Gastrocnemius medialis (tissue), 4 donors: Measurements from ENCODE around the gene SLC30A7. TPM values are rescaled to one million over a fixed set of nuclear protein-coding genes. Genes with fewer than 3 reads are reported as not detected.
A peak's percentile ranks its signal among the peaks of the same experiment; 100 is the strongest.

Source experiments
- ATAC-seq, 2 donors: fragments of 150-250 bp; one replicate each; pipeline ENCODE4 v1.9.1; 2016
- DNase-seq, 2 donors: peaks; one replicate each; pipeline ENCODE4 v3.0.0-alpha.2; 2019
- H3K27ac ChIP-seq, 4 donors: fragments of 200-600 bp; sonication (generic); 1 replicate in 1 of 4; 2 replicates in 3 of 4; pipeline ENCODE4 v1.5.1; 2016 to 2018; ENCODE audit warnings: mild to moderate bottlenecking in 2 of 4, moderate library complexity in 1 of 4
- H3K27me3 ChIP-seq, 3 donors: fragments of 200-600 bp; sonication (generic) in 2 of 3; 1 replicate in 1 of 3; 2 replicates in 2 of 3; pipeline versions ENCODE4 v1.5.1 to v1.6.0; 2016 to 2019; ENCODE audit warnings: mild to moderate bottlenecking in 1 of 3, moderate library complexity in 1 of 3
- H3K36me3 ChIP-seq, 2 donors: fragments of 200-600 bp; sonication (generic) in 1 of 2; one replicate each; pipeline ENCODE4 v1.5.1; 2017 to 2018
- H3K4me1 ChIP-seq, 2 donors: fragments of 200-600 bp; sonication (generic) in 1 of 2; one replicate each; pipeline ENCODE4 v1.5.1; 2016 to 2017; ENCODE audit warnings: mild to moderate bottlenecking in 2 of 2
- H3K4me3 ChIP-seq, 4 donors: fragments of 200-600 bp; sonication (generic) in 3 of 4; 1 replicate in 1 of 4; 2 replicates in 3 of 4; pipeline ENCODE4 v1.5.1; 2016 to 2019; ENCODE audit warnings: mild to moderate bottlenecking in 2 of 4
- H3K9me3 ChIP-seq, 3 donors: fragments of 200-600 bp; sonication (generic) in 2 of 3; 1 replicate in 1 of 3; 2 replicates in 2 of 3; pipeline ENCODE4 v1.5.1; 2016 to 2019
- POLR2A ChIP-seq, 2 donors: fragments of 450-650 bp; IDR thresholded peaks; one replicate each; pipeline ENCODE4 v1.6.1; 2017; ENCODE audit warnings: antibody characterized with exemption in 2 of 2, mild to moderate bottlenecking in 2 of 2, moderate library complexity in 2 of 2
- in situ Hi-C, 4 donors: fragments of 200-750 bp; cut with MboI; loops; one replicate each; pipeline versions ENCODE4 v1.15.0 to v1.8.0; 2017; ENCODE audit warnings: low sequenced_read_pairs in 4 of 4
- intact Hi-C: fragments of 100-400 bp; cut with DNase I; formaldehyde crosslinking; loops from one replicate; pipeline ENCODE4 v1.15.1; 2023; ENCODE audit warnings: low total_unique reads
- total RNA-seq, 4 donors: library from RNA; depleted of rRNA; stranded (reverse); fragments of >200 nt; gene quantifications; one replicate each; pipeline versions ENCODE4 v1.1.0 to v1.2.3, GENCODE V29; 2016
- TF ChIP-seq, protein P1 (sequence below), 5 experiments: fragments of 450-650 bp in 3 of 5; fragments of 200-600 bp in 2 of 5; sonication (generic) in 2 of 5; IDR thresholded peaks in 4 of 5; conservative IDR thresholded peaks in 1 of 5; 1 replicate in 4 of 5; 2 replicates in 1 of 5; pipeline ENCODE4 v1.5.1; 2016 to 2019; ENCODE audit warnings: antibody characterized with exemption in 5 of 5, mild to moderate bottlenecking in 3 of 5, moderate library complexity in 3 of 5

The SLC30A7 gene
- total RNA-seq, 4 donors from 2014 or later, result 1.5 to 6.2 (median 3.5) TPM

DNA sequence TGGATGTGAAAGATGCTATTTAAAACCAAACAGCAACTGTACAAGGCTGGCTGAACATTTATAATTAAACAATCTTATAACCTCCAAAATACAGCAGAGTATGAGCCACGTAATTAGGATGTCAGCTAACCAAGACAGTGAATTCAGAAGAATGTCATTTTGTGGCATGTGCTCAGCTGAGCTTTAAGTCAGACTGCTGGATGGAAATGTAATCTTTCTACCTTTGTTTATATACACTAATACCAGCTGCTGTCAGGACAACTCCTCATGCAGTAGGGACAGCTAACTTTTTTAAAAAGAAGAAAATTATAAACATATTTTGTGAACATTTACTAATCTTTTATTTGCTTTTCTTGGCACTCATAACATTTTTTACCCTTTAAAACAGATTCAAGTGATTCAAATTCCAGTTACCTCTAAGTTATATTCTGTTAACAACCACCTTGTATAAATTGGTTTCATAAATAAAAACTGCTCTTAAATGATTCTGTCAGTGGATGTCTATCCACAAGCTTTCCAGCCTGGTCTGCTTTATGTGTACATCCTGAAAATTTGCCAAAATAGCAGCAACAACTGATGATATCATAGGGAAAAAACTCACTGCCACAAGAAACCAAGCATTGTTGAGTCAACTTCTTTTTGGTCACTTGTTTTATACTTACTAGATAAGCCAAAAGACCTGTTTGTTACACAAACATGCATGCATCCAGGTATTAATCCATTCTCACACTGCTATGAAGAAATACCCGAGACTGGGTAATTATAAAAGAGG is 93.6 kb downstream of the SLC30A7 start:
- no peak for DNase-seq
- no peak overlapping the region for H3K4me3 ChIP-seq
- no peak overlapping the region for H3K27ac ChIP-seq
- peaks cover 3 to 34% of the 10 kb centered on the region in 2 donors for H3K36me3 ChIP-seq
- ATAC-seq, result no peak
- in situ Hi-C loops, result no loop called here
- TF ChIP-seq, protein P1, sequence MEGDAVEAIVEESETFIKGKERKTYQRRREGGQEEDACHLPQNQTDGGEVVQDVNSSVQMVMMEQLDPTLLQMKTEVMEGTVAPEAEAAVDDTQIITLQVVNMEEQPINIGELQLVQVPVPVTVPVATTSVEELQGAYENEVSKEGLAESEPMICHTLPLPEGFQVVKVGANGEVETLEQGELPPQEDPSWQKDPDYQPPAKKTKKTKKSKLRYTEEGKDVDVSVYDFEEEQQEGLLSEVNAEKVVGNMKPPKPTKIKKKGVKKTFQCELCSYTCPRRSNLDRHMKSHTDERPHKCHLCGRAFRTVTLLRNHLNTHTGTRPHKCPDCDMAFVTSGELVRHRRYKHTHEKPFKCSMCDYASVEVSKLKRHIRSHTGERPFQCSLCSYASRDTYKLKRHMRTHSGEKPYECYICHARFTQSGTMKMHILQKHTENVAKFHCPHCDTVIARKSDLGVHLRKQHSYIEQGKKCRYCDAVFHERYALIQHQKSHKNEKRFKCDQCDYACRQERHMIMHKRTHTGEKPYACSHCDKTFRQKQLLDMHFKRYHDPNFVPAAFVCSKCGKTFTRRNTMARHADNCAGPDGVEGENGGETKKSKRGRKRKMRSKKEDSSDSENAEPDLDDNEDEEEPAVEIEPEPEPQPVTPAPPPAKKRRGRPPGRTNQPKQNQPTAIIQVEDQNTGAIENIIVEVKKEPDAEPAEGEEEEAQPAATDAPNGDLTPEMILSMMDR (IDR thresholded peaks at IDR 0.05 in 4 of 5, conservative IDR thresholded peaks at IDR 0.05 in 1 of 5), result no peak
- no peak for TF ChIP-seq POLR2A (IDR thresholded peaks at IDR 0.05)
- H3K9me3 ChIP-seq, result no peaks in the 10 kb centered on the region
- H3K27me3 ChIP-seq, result no peaks in the 10 kb centered on the region
- H3K4me1 ChIP-seq, result no peaks in the 10 kb centered on the region
- intact Hi-C loops, result no loop called here

DNA sequence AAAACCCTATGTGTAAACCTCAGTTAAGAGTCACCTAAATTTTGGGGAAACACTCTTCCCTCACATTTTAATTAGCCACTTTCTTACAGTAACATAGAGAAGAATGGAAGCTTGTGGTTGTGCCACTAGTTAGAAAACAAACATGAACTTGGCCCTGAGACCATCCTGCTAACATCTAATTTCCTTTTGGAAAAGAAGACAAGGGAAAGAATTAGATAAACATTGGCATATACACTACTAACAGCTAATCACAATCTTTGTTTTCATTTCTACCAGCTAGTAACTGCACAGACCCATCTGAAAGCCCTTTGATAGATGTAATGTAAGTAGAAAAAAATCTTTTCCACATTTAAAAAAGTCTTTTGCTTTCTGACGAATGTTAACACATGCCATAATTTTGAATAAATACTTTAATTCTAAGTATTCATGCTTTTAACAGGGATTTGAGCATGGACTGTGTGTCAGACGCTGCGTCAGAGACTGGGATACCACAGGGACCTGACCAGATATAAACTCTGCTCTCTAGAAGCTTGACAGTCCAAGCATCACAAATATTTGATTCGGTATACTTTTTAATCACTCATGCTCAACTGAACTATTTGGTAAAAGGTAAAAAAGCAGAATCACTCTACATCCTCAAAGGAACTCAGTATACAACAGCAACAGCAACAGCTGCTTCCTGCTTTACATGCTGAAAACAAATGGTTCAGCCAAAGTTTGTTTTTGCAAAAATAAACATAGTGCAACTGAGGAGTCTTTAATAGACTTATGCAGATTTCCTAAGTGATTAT is 99.5 kb downstream of the SLC30A7 start:
- Histone ChIP-seq H3K4me3 (no peak overlapping the region), H3K4me1 (no peaks in the 10 kb centered on the region), H3K27me3 (no peaks in the 10 kb centered on the region), H3K36me3 (peaks cover 0 to 43% of the 10 kb centered on the region in 2 donors), H3K27ac (peak overlapping the region in 3 of 4 donors; percentile 38 to 50 (median 45)), H3K9me3 (no peaks in the 10 kb centered on the region)
- no peak for TF ChIP-seq POLR2A (IDR thresholded peaks at IDR 0.05)
- TF ChIP-seq, protein P1 (IDR thresholded peaks at IDR 0.05 in 4 of 5, conservative IDR thresholded peaks at IDR 0.05 in 1 of 5), result no peak
- in situ Hi-C loops, result no loop called here
- ATAC-seq, result peak in 1 of 2 donors; percentile 23
- intact Hi-C loops, result no loop called here
- DNase-seq, result no peak

DNA sequence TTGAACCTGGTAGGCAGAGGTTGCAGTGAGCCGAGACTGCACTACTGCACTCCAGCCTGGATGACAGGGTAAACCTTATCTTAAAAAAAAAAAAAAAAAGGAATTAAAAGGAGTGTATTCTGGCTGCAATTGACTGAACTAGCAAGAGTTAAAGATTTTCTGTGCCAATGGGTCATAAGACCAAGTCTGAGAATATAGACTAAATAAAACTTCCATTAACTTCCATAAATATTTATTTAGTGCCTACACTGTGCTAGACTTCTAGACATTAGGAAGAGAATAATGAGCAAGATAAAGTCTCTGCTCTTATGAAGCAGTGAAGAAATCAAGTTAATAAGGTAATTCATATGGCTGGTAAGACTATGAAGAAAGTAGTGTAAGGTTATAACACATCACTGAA is 102.5 kb downstream of the SLC30A7 start:
- no peaks in the 10 kb centered on the region for H3K9me3 ChIP-seq
- peaks cover 0 to 15% of the 10 kb centered on the region in 2 donors for H3K4me1 ChIP-seq
- no peak overlapping the region for H3K27ac ChIP-seq
- H3K27me3 ChIP-seq, result no peaks in the 10 kb centered on the region
- H3K36me3 ChIP-seq, result peaks cover 0 to 34% of the 10 kb centered on the region in 2 donors
- no peak for DNase-seq
- no peak overlapping the region for H3K4me3 ChIP-seq
- no peak for ATAC-seq
- no peak for TF ChIP-seq POLR2A (IDR thresholded peaks at IDR 0.05)
- TF ChIP-seq, protein P1 (IDR thresholded peaks at IDR 0.05 in 4 of 5, conservative IDR thresholded peaks at IDR 0.05 in 1 of 5), result no peak
- intact Hi-C loops, result no loop called here
- in situ Hi-C loops, result no loop called here

DNA sequence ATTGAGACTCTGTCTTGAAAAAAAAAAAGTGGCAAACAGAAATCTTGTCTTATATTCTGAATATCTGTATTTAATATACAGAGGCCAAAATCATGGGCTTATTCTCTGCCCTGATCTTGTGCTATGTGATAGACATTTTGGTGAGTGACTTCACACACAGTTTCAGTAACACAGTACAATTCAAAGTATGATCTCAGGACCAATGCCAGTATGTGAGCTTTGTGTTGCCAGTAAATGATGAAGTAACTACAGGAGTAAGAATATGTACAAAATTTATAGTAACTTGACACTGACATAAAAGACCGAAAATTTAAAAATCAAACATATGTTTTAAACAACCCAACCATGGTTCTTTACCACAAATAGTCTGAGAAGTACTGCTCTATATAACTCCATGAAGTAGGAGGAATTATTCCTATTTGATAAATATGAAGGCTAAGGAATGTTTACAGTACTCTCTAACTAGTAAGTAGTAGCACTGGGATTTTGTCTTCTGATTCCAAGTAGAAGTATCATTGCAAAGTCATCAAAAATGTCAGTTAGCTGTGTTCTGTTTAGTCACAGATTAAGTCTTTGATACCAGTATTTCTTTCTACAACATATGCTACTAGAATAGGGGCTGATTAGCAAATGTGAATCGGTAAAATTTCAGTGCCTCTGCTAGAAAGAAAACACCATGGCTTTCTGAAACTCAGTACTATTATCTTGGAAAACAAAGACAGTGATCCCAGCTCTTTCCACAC is 104.4 kb downstream of the SLC30A7 start:
- in situ Hi-C loops (no loop called here), intact Hi-C loops (no loop called here)
- no peak overlapping the region for H3K27ac ChIP-seq
- no peak overlapping the region for H3K4me3 ChIP-seq
- peaks cover 8 to 27% of the 10 kb centered on the region in 2 donors for H3K4me1 ChIP-seq
- ATAC-seq (no peak), DNase-seq (no peak)
- H3K36me3 ChIP-seq, result peaks cover 0 to 26% of the 10 kb centered on the region in 2 donors
- no peak for TF ChIP-seq POLR2A (IDR thresholded peaks at IDR 0.05)
- TF ChIP-seq, protein P1 (IDR thresholded peaks at IDR 0.05 in 4 of 5, conservative IDR thresholded peaks at IDR 0.05 in 1 of 5), result no peak
- no peaks in the 10 kb centered on the region for H3K27me3 ChIP-seq
- no peaks in the 10 kb centered on the region for H3K9me3 ChIP-seq
